Activated CD8-positive, alpha-beta memory T cell treated with anti-CD3 and anti-CD28 coated beads for 4 hours (primary cell): ENCODE results near the gene OAF.
A peak's percentile ranks its signal among the peaks of the same experiment; 100 is the strongest.

Source experiments
- DNase-seq, 2 donors: peaks; one replicate each; pipeline ENCODE4 v3.0.0-alpha.2; 2020; ENCODE audit warnings: low read depth in 2 of 2

The OAF gene

DNA sequence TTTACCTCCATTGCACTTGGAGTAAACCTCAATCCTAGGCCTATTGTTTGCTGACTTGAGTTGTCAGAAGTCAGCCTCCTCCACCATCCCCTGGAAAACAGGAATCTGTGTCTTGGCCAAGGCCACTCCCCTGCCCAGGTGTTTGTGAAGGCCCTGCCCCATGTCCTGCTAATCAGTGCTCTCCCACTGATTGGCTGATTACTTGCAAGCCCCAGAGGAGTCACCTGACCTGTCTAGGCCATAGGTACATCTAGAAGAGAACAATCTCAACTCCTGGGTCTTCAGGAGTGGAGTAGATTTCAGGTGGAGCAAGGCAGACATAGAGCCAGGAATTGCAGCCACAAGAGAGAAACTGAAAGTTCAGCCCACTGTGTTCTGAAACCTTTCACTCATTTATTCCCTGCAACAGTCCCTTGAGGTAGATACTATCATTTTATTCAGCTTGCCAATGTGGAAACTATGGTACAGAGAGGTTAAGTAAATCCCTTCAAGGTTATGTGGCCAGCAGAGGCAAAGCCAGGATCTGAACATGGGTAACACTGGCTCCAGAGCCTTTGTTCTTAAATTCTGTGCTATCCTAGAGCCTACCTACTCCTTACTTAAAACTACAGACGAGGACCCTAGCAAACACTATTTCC, 10.4 kb downstream of the OAF start:
- no peak for DNase-seq

DNA sequence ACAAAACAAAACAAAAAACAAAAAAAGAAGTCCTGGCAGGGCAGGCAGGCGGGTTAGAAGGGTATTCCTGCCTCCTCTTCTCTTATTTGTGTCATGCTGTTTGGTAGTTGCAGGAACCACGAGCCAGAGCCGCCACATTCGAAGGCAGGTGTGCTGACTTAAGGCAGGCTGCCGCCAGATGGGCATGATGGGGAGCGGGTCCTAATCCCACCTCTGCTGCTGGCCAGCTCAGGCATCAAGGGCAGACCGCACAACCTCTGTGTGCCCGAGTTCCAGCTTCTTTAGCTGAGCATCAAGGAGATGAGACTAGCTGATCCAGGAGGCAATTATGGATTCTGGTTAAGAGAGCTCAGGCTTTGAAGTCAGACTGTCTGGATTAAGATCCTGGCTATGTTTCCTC, 12.1 kb downstream of the OAF start:
- DNase-seq = no peak

DNA sequence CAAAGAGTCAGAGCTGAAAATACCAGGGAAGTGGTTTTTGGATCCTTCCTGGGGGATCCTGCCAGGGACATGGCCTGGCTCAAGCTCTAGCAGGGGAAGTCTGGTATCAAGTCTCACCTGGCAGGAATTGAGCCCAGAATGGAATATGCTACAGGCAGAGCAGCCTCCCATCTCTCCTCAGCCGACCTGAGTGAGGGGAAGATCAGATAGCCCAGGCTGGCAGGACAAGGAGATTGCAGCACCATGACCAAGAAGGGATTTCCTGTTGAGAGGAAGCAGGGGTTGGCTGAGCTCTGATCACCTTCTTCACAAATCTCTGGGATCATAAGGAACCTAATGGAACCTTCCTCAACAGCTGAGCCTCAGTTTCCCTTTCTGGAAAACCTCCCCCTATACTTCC, 13.0 kb downstream of the OAF start:
- DNase-seq = no peak

DNA sequence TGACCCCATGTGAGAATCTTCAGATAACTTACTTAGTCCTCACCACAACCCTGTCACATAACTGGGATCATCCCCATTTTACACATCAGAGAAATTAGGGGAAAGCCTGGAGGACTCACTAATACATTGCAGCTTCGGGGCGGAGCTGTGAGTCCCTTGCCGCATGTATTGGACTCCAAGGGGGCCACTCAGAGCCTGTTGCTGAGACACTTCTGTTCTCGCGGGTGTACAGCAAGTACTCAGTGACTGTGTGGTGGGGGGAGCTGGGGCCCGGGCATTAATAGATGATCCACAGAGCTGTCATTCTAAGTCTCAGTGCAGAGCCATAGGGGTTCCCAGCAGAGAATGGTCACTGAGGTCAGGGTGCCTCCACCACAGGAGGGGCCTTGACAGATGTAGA, 13.5 kb downstream of the OAF start:
- DNase-seq = no peak

DNA sequence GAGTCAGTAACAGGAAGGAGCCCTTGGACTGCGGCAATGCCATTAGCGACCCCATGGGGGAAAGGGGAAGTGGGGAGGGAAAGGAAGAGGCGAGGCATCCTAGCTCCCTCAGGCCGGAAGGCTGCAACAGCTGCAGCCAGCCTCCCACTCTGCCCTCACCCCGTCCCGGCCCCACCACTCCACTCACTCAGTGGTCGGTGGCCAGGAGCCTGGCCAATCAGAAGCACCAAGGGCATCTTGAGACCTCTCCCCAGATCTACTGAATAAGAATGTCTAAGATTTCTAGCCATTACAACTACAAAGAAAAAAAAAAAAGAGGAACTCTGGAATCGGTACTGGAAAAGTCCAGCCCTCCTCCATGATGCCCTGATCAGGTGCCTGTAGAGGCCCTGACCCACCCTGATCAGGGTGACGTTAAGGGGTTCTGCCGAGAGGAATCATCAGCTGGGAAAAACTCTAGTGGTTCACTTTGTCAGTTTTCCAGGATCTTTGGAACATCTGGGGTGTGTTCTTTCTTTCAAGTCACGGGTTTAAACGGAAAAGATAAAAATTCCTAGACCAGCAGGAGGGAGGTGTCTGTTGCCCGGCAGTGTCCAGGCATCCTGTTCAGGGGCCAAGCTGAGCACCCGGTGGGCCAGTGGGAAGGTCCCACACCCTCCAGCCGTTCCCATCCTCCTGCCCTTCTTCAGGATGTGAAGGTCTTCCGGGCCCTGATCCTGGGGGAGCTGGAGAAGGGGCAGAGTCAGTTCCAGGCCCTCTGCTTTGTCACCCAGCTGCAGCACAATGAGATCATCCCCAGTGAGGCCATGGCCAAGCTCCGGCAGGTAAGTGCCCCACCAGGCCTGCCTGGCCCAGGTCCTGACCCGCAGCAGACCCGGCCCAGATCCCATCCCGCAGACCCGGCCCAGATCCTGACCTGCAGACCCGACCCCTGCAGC, 14.4 kb downstream of the OAF start:
- no peak for DNase-seq

DNA sequence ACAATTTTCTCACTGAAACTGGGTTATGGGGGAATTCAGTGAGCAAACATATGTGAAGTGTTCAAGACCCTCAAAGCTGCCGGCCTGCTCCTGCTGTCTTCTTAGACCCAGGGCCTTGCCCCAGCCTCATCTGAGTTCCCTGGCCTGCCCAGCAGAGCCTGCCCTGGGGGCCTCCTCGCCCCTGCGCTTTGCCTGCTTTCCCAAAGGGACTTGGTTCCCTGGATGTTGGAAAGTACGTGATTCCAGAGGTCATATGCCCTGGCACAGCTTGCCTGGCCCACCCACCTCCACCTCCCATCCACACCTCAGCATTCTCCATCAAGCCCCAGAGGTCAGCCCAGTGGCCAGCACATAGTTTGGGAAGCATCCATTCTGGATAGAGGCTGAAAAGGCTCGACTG, 15.4 kb downstream of the OAF start:
- no peak for DNase-seq

DNA sequence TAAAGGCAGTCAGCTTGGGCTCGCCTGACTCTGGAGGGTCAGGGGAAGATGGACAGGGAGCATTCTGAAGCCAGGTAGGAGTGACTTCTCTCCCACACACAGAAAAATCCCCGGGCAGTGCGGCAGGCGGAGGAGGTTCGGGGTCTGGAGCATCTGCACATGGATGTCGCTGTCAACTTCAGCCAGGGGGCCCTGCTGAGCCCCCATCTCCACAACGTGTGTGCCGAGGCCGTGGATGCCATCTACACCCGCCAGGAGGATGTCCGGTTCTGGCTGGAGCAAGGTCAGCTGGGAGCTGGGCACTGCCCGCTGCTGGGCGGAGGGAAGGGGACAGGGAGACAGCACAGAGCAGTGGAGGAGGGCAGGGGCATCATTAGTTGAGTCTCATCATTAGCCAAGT, 15.9 kb downstream of the OAF start:
- no peak for DNase-seq

DNA sequence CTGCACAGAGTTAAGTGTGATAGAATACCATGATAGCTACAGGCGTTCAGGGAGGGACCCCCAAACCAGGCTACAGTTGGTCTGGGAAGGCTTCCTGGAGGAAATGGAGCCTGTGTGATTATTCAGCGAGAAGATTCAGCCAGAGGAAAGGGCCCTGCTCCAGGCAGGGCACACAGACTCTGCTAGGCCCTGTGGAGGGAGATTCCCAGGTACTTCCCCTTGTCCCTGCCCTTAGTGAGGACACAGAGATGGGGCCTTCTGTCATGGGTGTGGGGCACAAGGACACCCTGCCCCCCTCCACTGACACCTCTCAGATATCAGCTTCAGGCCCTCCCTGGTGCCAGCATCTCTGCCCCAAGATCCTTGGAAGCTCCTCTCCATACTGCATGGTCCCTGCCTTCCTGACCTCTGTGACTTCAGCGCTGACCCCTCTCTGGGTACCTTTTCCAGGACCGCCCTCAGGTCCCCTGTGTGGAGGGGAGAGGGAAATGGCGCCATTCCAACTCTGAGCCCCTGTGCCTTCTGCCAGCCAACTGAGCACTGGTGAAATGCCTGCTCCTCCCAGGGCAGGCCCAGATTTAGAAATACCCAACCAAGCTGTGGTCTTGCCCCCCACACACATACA, 16.5 kb downstream of the OAF start:
- no peak for DNase-seq

DNA sequence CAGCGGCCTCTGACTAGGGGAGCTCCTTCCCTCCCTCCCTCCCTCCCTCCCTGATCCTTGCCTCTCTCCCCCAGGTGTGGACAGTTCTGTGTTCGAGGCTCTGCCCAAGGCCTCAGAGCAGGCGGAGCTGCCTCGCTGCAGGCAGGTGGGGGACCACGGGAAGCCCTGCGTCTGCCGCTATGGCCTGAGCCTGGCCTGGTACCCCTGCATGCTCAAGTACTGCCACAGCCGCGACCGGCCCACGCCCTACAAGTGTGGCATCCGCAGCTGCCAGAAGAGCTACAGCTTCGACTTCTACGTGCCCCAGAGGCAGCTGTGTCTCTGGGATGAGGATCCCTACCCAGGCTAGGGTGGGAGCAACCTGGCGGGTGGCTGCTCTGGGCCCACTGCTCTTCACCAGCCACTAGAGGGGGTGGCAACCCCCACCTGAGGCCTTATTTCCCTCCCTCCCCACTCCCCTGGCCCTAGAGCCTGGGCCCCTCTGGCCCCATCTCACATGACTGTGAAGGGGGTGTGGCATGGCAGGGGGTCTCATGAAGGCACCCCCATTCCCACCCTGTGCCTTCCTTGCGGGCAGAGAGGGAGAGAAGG, 18.1 kb downstream of the OAF start:
- DNase-seq = no peak

DNA sequence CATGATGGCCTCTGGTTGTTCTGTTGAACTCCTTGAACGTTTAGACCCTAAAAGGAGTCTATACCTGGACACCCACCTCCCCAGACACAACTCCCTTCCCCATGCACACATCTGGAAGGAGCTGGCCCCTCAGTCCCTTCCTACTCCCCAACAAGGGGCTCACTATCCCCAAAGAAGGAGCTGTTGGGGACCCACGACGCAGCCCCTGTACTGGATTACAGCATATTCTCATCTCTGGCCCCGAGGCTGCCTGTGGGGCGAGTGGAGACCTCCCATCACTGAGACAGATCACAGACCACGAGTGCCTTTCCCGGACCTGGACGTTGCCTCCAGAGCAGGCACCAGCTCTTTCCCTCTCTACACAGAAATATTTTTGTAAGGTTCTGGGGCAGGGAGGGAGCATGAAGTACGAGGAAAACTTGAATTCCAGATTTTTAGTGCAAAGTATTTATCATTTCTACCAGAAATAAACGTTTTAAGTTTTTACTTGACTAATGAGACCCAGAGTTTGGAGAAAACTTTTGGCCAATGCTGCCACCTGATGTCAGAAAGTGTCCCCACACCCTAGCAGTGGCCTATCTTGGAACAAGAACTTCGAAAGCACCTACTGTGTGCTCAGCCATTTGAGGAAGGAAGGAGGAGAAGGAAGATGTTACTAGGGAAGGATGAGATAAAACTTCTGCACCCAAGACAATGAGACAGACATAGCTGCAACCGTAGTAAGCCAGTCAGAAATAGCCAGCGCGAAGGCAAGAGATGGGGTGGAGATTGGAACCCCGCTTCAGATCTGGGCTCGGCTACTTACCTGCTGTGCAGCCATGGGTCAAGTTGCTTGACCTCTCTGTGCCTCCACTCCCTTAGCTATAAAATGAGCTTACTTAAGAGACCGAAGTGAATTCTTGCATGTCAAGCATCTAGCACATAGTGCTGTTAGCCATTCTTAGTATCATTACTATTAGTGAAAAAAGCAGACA, 18.9 kb downstream of the OAF start:
- no peak for DNase-seq

DNA sequence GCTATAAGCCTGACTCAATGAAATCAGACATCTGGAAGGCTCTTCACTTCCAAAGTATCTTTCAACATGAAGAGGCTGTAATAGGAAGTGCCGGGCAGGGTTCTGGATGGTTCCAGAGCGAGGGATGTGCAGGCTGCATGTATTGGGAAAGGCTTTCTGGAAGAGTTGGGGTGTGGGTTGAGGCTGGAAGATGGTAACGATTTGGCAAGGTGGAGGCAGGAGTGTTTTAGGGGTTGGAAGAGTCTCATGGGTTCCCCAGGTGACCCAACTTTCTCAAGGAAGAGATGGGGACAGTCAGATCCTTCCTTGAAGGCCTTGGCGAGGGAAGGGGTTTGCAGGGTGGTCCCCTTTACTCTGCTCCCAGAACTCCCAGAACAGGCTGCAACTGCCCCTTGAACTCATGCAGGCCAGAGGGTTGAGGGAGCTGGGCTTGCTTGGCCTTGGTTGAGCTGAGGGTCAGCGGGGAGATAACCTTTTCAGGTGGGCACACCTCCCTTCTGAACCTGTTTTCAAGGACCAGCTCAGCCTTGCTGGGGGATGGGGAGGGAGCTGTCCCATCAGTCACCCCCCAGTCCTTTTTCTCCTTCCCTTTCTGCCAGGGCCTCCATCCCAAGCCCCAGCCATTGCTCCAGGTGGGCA, 19.7 kb downstream of the OAF start:
- DNase-seq = no peak

DNA sequence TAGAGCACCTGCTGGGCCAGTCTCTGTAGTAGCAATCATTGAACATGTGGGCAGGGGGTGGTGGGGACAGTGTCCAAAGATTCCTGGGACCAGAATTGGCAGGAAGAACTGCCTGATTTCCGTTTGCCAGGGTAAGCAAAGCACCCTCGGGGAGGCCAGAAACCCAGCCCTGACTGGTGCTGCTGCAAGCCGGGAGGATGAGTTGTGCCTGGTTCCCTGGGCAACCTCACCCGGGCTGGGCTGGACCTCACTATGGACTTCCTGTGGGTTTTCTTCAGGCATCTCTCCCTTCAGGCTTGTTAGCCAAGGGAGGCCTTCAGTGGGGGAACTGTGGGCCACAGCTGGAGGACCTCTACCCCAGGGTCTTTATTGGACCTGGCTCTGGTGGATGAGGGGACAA, 21.1 kb downstream of the OAF start:
- no peak for DNase-seq

DNA sequence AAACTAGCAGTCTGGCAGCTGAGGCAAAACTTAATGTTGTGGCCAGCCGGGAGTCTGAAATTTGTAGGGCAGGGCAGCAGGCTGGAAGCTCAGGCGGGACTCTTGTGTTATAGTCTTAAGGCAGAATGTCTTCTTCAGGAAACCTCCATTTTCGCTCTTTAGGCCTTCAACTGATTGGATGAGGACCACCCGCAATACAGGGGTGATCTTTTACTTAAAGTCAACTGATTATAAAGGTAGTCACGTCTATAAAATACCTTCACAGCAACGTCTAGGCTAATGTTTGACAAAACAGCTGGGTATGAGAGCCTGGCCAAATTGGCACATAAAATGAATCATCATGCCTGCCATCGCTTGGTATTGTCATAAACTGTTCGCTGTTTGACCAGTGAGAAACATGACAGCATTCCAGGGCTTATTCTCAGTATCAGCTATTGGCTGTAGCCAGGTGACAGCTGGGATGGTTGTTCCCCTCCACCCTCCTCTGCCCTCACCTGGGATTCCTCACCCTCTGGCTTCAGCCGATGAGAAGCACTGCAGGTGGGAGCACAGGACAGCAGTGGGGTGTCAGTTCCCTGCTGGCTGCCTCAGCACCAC, 22.5 kb downstream of the OAF start:
- no peak for DNase-seq

DNA sequence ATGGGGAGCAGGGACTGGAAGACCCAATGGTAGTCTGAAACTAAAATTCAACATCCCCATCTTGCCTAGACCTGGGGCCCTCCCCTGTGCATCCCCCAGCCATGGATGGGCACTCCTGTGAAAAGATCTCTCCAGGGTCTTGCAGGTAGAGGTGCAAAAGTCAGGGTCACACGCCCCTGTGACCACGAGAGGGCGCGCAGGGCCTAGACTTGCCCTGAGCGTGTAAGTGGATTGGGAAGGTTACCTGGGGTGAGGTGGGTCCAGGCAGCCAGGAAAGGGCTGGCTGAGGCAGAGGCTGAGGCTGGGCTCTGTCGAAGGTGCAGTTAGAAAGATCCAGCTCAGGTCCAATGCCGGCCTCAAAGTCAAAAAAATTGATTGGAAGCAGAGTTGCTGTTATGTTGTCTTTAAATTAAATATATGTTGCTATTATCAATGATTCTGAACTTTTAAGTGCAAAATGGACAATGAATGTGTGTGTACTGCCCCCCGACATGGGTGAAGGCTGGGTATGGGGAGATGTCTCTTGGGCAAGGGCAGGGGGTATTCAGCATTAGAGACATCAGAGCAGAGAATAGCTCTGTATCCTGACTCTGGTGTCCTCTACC, 24.3 kb downstream of the OAF start:
- peak in 1 of 2 donors; percentile 14 for DNase-seq

DNA sequence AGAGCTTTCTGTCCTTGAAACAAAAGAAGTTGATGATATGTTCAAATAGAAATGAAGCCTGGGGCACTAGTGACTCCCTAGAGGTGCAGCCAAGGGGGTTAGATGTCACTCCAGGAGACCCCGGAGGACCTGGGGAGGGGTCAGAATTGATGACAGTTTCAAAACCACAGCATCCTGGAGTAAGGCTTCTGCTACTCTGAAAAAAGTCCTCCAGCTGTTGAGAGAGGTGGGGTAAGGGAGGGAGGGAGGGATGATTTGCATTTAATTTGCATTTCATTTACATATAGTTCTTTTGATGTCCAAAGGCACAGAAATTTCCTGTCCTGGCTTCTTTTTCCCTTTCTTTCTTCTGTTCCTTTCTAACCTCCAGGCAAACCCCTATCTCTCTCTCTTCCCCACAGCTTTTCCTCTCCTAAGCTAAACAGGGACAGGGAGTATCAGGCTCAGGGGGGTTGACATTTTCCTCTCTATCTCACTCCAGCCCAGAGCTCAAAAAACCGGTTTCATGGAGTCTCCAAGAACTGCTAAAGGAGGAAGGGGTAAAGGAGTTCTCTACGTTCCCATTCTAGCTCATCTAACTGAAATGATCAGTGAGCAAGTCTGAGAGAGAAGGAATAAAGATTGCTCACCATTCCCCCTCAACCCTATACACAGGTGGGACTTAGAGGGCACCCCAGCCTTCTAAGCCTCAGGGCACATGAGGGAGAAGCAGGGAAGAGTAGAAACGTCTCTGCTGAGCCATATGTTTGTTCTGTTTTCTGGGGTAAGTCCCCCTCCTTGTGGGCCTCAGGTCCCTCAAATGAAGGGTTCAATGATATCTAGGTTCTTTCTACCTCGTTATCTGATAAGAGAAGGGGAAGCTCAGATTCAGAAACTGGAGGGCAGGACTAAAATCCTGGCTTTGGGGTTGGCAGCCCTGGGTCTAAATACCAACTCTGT, 25.6 kb downstream of the OAF start:
- DNase-seq = no peak

DNA sequence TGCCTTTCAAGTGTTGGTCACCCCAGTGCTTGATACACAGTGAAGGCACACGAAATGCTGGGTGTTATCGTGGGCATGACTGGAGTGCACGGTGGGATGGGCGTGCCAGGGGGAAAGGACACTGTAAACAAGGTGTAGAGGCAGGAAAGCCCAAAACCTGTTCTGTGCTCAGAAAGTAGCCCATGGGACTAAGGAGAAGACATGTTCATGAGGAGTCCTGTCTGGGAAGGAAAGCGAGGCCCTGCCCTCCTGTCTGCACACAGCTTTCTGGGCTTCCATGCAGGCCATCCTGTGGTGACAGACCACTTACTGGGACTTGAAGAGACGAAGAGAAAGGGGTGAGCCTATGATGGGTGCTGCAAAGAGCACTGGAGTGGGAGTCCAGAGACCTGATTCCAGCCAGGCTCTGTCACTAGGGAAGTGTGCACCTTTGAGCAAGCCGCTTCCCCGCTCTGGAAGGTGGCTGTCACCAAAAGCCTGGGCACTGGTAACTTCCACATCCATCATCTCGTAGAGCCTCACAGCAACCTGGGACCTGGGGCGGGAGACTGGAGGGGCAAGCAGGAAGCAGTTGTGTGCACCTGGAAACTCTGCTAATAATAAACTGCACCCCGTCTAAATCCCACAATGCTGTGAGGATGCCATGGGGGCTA, 28.3 kb downstream of the OAF start:
- DNase-seq = no peak

DNA sequence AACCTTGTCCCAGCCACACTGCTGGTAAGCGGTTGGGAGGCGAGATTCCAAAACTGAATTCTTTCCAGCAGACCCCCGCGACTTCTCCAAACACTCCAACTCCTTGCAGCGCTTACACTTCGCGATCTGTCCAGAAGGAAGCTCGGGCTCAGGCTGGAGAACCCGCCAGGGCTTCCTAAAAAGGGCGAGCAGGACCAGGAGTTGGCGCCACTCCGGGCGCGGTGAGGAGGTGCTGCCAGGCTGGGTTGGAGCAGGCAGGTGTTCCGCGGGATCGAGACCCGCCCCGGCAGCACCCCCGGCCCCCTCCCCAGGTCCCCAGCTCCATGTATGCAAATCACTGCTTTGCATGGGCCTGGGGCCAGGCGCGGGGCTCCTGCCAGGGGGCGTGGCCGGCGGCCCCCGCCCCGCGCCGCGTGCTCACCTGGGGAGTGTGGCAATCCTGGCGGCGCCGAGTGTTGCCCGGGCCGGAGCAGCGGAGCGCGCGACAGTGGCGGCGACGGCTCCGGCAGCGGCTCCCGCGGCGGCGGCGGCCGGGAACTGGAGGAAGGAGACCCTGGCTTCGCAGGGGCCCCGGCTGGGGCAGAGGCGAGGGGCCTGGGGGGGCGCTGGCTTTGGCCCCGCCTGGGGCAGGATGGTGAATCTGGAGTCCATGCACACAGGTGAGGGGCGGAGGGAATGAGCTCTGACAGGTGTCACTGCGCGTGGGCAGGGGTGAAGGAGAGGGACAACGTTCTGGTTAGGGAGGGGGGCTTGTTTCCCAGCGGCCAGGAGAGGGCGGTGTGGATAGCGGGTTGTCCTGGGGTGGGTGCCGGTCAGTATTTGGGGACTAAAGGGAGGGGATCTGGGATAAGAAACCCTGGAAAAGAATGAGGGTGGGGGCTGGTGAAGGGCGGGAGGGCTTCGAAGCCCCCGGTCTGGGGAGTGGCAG, 29.1 kb downstream of the OAF start, which contains the start of gene POU2F3:
Gene POU2F3, plus strand, starts transcription at position 428 of the 928 bp plus-strand sequence. Its CDS starts 204 bp downstream, at position 632.
- no peak for DNase-seq
